B cell (primary cell): ENCODE measurements around the gene PNPLA1. TPM values are rescaled to one million over a fixed set of nuclear protein-coding genes. Genes with fewer than 3 reads are reported as not detected.

Source experiments
- ATAC-seq: fragments of 200-7000 bp; cut with Tn5 transposase; one replicate; pipeline ENCODE4 v1.10.0; 2021; ENCODE audit warnings: low read depth, mild to moderate bottlenecking, moderate number of reproducible peaks, moderate library complexity
- CTCF ChIA-PET: fragments of 350-600 bp; sonication (Branson Sonifier 250); formaldehyde crosslinking; loops from one replicate; lab custom pipeline; 2021; ENCODE audit warnings: antibody characterized with exemption, inconsistent platforms; lab: Charles Lee
- POLR2A ChIA-PET: fragments of 350-600 bp; sonication (Branson Sonifier 250); formaldehyde crosslinking; loops from one replicate; lab custom pipeline; 2021; ENCODE audit warnings: antibody characterized with exemption; lab: Charles Lee
- DNase-seq: peaks from one replicate; pipeline ENCODE4 v3.0.0; 2013
- H2AFZ ChIP-seq: 2 replicates; pipeline ENCODE4 v1.6.1; 2012; ENCODE audit warnings: mild to moderate bottlenecking, low read depth, low read length; ENCODE audit not compliant: insufficient read depth, poor library complexity, severe bottlenecking
- H3K27ac ChIP-seq, 2 donors: 1 replicate in 1 of 2; 2 replicates in 1 of 2; pipeline ENCODE4 v1.5.1; 2012 to 2013; ENCODE audit warnings: low read length in 2 of 2, mild to moderate bottlenecking in 2 of 2, moderate library complexity in 1 of 2
- H3K27me3 ChIP-seq, 4 experiments: fragments of 200-600 bp in 1 of 4; sonication (generic) in 1 of 4; replicated peaks in 1 of 4; 1 replicate in 2 of 4; 2 replicates in 2 of 4; pipeline versions ENCODE4 v1.6.1 to v1.7.0; 2013 to 2016; ENCODE audit warnings: low read length in 3 of 4, mild to moderate bottlenecking in 2 of 4, mixed read lengths in 1 of 4, moderate library complexity in 1 of 4; ENCODE audit not compliant: insufficient read depth in 4 of 4, control insufficient read depth in 3 of 4; ENCODE audit errors: control extremely low read depth in 1 of 4
- H3K36me3 ChIP-seq, 2 experiments: replicated peaks in 1 of 2; 1 replicate in 1 of 2; 2 replicates in 1 of 2; pipeline versions ENCODE4 v1.6.1 to v1.7.1; 2013; ENCODE audit warnings: low read length in 1 of 2; ENCODE audit not compliant: insufficient read depth in 2 of 2, control insufficient read depth in 1 of 2; ENCODE audit errors: control extremely low read depth in 1 of 2, extremely low read depth in 1 of 2
- H3K4me1 ChIP-seq, 2 donors: fragments of 200-600 bp in 1 of 2; sonication (generic) in 1 of 2; 1 replicate in 1 of 2; 2 replicates in 1 of 2; pipeline versions ENCODE4 v1.5.1 to v1.6.1; 2013 to 2017; ENCODE audit warnings: low read length in 2 of 2; ENCODE audit not compliant: control insufficient read depth in 2 of 2, insufficient read depth in 2 of 2
- H3K4me2 ChIP-seq: replicated peaks from 2 replicates; pipeline ENCODE3; 2012; ENCODE audit warnings: mild to moderate bottlenecking, low read depth, low read length; ENCODE audit not compliant: poor library complexity, severe bottlenecking
- H3K4me3 ChIP-seq, 5 experiments: fragments of 200-600 bp in 1 of 5; sonication (generic) in 1 of 5; 1 replicate in 3 of 5; 2 replicates in 2 of 5; pipeline versions ENCODE4 v1.5.1 to v1.7.0; 2011 to 2016; ENCODE audit warnings: low read length in 4 of 5, mild to moderate bottlenecking in 4 of 5, low read depth in 2 of 5, control low read depth in 1 of 5, moderate library complexity in 1 of 5; ENCODE audit not compliant: insufficient read depth in 1 of 5; ENCODE audit errors: control extremely low read depth in 1 of 5, extremely low read depth in 1 of 5
- H3K79me2 ChIP-seq: fragments of 200-600 bp; sonication (generic); one replicate; pipeline ENCODE4 v1.6.0; 2016; ENCODE audit warnings: low read length; ENCODE audit not compliant: control insufficient read depth, insufficient read depth
- H3K9ac ChIP-seq: fragments of 200-600 bp; sonication (generic); 2 replicates; pipeline ENCODE4 v1.6.1; 2017; ENCODE audit warnings: mild to moderate bottlenecking, low read length, moderate library complexity
- H3K9me3 ChIP-seq, 3 donors: one replicate each; pipeline versions ENCODE4 v1.6.1 to v1.7.1; 2013; ENCODE audit warnings: low read length in 2 of 3; ENCODE audit not compliant: control insufficient read depth in 2 of 3, insufficient read depth in 1 of 3; ENCODE audit errors: control extremely low read depth in 1 of 3
- H4K20me1 ChIP-seq: 2 replicates; pipeline ENCODE4 v1.6.0; 2012; ENCODE audit warnings: mild to moderate bottlenecking, low read length; ENCODE audit not compliant: insufficient read depth, control insufficient read depth, poor library complexity, severe bottlenecking
- H3K27ac Mint-ChIP-seq: one replicate; pipeline ENCODE4 v1.8.0; 2021; ENCODE audit warnings: mixed read lengths
- H3K27me3 Mint-ChIP-seq: one replicate; pipeline ENCODE4 v1.8.0; 2021; ENCODE audit warnings: mixed read lengths
- H3K4me1 Mint-ChIP-seq: one replicate; pipeline ENCODE4 v1.8.0; 2021; ENCODE audit warnings: mixed read lengths
- H3K4me3 Mint-ChIP-seq: one replicate; pipeline ENCODE4 v1.8.0; 2021; ENCODE audit warnings: mixed read lengths
- H3K9me3 Mint-ChIP-seq: one replicate; pipeline ENCODE4 v1.8.0; 2022; ENCODE audit warnings: mixed read lengths; ENCODE audit not compliant: insufficient read depth
- EZH2 ChIP-seq: IDR thresholded peaks from 2 replicates; pipeline ENCODE4 v1.6.1; 2012; ENCODE audit warnings: borderline replicate concordance, low read depth, mild to moderate bottlenecking, moderate library complexity, low read length; ENCODE audit not compliant: insufficient read depth, poor library complexity, severe bottlenecking
- WGBS: methylation state at CpG from one replicate; pipeline ENCODE4 v1.1.5; 2013; ENCODE audit warnings: missing lambda C conversion rate; ENCODE audit not compliant: insufficient coverage; 5-methylcytosine and 5-hydroxymethylcytosine counted together
- intact Hi-C: fragments of 100-400 bp; cut with micrococcal nuclease; formaldehyde crosslinking; loops from one replicate; pipeline ENCODE4 v1.10.0; 2022
- polyA plus RNA-seq: library from polyadenylated mRNA; depleted of rRNA; stranded (reverse); fragments of >200 nt; gene quantifications from 2 replicates; pipeline ENCODE4 v1.2.3, GENCODE V29; 2012
- total RNA-seq, 2 donors: library from RNA; stranded (reverse); fragments of 120-200 nt in 1 of 2; gene quantifications; 1 replicate in 1 of 2; 2 replicates in 1 of 2; pipeline versions ENCODE4 v1.2.3 to v1.2.4, GENCODE V29; 2013 to 2022
- TF ChIP-seq, protein P1 (sequence below): fragments of 200-600 bp; IDR thresholded peaks from one replicate; pipeline ENCODE4 v1.8.0; 2022; ENCODE audit warnings: antibody characterized with exemption, mild to moderate bottlenecking

Gene PNPLA1
- total and polyA plus RNA-seq, 2 donors (not counting 1 experiment from before 2014, with no cell fraction given) = 0.12 TPM; not detected in 1

- Histone ChIP-seq H3K4me1 (no peaks in the 10 kb centered on the region), H3K9me3 (peaks cover 0 to 9% (median 8%) of the 10 kb centered on the region in 3 donors), H3K9ac (no peak overlapping the region), H3K4me2 (no peak overlapping the region), H4K20me1 (no peaks in the 10 kb centered on the region), H3K4me3 (no peak overlapping the region), H3K36me3 (no peaks in the 10 kb centered on the region), H3K79me2 (no peaks in the 10 kb centered on the region), H2AFZ (no peak overlapping the region), H3K27me3 (peaks cover 0 to 4% (median 2%) of the 10 kb centered on the region in 4 experiments), H3K27ac (no peak overlapping the region)
- H3K27ac Mint-ChIP-seq = no peak overlapping the region
- POLR2A ChIA-PET = no interaction called here
- intact Hi-C loops = no loop called here
- DNase-seq (no peak), ATAC-seq (no peak)
- H3K4me1 Mint-ChIP-seq = no peaks in the 10 kb centered on the region
- TF ChIP-seq, protein P1, sequence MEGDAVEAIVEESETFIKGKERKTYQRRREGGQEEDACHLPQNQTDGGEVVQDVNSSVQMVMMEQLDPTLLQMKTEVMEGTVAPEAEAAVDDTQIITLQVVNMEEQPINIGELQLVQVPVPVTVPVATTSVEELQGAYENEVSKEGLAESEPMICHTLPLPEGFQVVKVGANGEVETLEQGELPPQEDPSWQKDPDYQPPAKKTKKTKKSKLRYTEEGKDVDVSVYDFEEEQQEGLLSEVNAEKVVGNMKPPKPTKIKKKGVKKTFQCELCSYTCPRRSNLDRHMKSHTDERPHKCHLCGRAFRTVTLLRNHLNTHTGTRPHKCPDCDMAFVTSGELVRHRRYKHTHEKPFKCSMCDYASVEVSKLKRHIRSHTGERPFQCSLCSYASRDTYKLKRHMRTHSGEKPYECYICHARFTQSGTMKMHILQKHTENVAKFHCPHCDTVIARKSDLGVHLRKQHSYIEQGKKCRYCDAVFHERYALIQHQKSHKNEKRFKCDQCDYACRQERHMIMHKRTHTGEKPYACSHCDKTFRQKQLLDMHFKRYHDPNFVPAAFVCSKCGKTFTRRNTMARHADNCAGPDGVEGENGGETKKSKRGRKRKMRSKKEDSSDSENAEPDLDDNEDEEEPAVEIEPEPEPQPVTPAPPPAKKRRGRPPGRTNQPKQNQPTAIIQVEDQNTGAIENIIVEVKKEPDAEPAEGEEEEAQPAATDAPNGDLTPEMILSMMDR = no peak
- no peak for TF ChIP-seq EZH2
- H3K9me3 Mint-ChIP-seq = no peaks in the 10 kb centered on the region
- H3K27me3 Mint-ChIP-seq = peaks cover 34% of the 10 kb centered on the region
- no peak overlapping the region for H3K4me3 Mint-ChIP-seq
- 95% methylated on average over 12 of the region's 13 CpGs for whole genome bisulfite sequencing
- CTCF ChIA-PET = no interaction called here
Observed at GRCh38 chr6:36266913-36267644, 2.8 kb upstream of the PNPLA1 start.

- no peak overlapping the region for H3K27ac Mint-ChIP-seq
- DNase-seq (no peak), ATAC-seq (no peak)
- TF ChIP-seq, protein P1 = no peak
- TF ChIP-seq EZH2 = no peak
- Histone ChIP-seq H3K9me3 (peaks cover 0 to 9% (median 8%) of the 10 kb centered on the region in 3 donors), H3K27me3 (peaks cover 0 to 4% (median 2%) of the 10 kb centered on the region in 4 experiments), H3K36me3 (no peaks in the 10 kb centered on the region), H2AFZ (no peak overlapping the region), H3K4me2 (no peak overlapping the region), H3K27ac (no peak overlapping the region), H4K20me1 (no peaks in the 10 kb centered on the region), H3K79me2 (no peaks in the 10 kb centered on the region), H3K4me3 (no peak overlapping the region), H3K9ac (no peak overlapping the region), H3K4me1 (no peaks in the 10 kb centered on the region)
- 98% methylated on average over 4 of the region's 4 CpGs for WGBS
- intact Hi-C loops = no loop called here
- H3K9me3 Mint-ChIP-seq = no peaks in the 10 kb centered on the region
- ChIA-PET CTCF (interaction anchor here (0.6 kb wide), 1 partner anchor 1018 kb away, joined by 3 read pairs; no protein-coding TSS in a partner anchor), POLR2A (no interaction called here)
- H3K4me3 Mint-ChIP-seq = no peak overlapping the region
- peaks cover 33% of the 10 kb centered on the region for H3K27me3 Mint-ChIP-seq
- H3K4me1 Mint-ChIP-seq = no peaks in the 10 kb centered on the region
Observed at GRCh38 chr6:36267731-36268477, 2.0 kb upstream of the PNPLA1 start.
